HG03378 (cell line): ENCODE data around the gene MLLT10.

Experiments used
- ATAC-seq: cut with Tn5 transposase; IDR thresholded peaks from one replicate; pipeline ENCODE4 v1.9.1; 2021; ENCODE audit warnings: mild to moderate bottlenecking, moderate library complexity; ENCODE audit not compliant: unreplicated experiment

MLLT10 gene

GRCh38 chr10:21501091-21501490 lies 32.9 kb upstream of the MLLT10 start:
- no peak for ATAC-seq

- no peak for ATAC-seq
These were observed 32.2 kb upstream of the MLLT10 start for GRCh38 chr10:21501731-21502347.

GRCh38 chr10:21502348-21502740 lies 31.7 kb upstream of the MLLT10 start:
- ATAC-seq = no peak

- no peak for ATAC-seq
These were observed 30.5 kb upstream of the MLLT10 start for GRCh38 chr10:21503542-21503941.

GRCh38 chr10:21505711-21506278 lies 28.2 kb upstream of the MLLT10 start:
- no peak for ATAC-seq

- no peak for ATAC-seq
These were observed 27.7 kb upstream of the MLLT10 start for GRCh38 chr10:21506351-21506750.

GRCh38 chr10:21507150-21507549 lies 26.9 kb upstream of the MLLT10 start:
- no peak for ATAC-seq

- ATAC-seq = no peak
These were observed 25.2 kb upstream of the MLLT10 start for GRCh38 chr10:21508706-21509331.

- ATAC-seq = no peak
These were observed 24.4 kb upstream of the MLLT10 start for GRCh38 chr10:21509341-21510240.

GRCh38 chr10:21510241-21511094 lies 23.6 kb upstream of the MLLT10 start:
- no peak for ATAC-seq

GRCh38 chr10:21511095-21511570 lies 22.9 kb upstream of the MLLT10 start:
- ATAC-seq = no peak

- no peak for ATAC-seq
These were observed 22.0 kb upstream of the MLLT10 start for GRCh38 chr10:21511946-21512572.

- no peak for ATAC-seq
These were observed 21.2 kb upstream of the MLLT10 start for GRCh38 chr10:21512573-21513404.

GRCh38 chr10:21513405-21513788 lies 20.6 kb upstream of the MLLT10 start:
- ATAC-seq = no peak

- no peak for ATAC-seq
These were observed 19.8 kb upstream of the MLLT10 start for GRCh38 chr10:21514129-21514817.

- ATAC-seq = no peak
These were observed 19.1 kb upstream of the MLLT10 start for GRCh38 chr10:21514818-21515351.

GRCh38 chr10:21515361-21516241 lies 18.4 kb upstream of the MLLT10 start:
- ATAC-seq = no peak
